ENCODE measurements around the gene APELA.
"Not testable (repeated sequence)": the region's sequence is repeated elsewhere in the genome, so short reads cannot be mapped to it uniquely, and the experiment has no call there.

The APELA gene

GRCh38 chr4:164927101-164927500 is 50.1 kb downstream of the APELA start:
- DNase-seq: not testable (repeated sequence)

- no peak for DNase-seq
These were observed 53.7 kb downstream of the APELA start for GRCh38 chr4:164930647-164931046.

- no peak for DNase-seq
These were observed 54.8 kb downstream of the APELA start for GRCh38 chr4:164931551-164932324.

GRCh38 chr4:164933244-164933643 is 56.3 kb downstream of the APELA start:
- no peak for DNase-seq

GRCh38 chr4:164935363-164935762 is 58.4 kb downstream of the APELA start:
- no peak for DNase-seq

- not testable (repeated sequence) for DNase-seq
These were observed 59.1 kb downstream of the APELA start for GRCh38 chr4:164935865-164936606.

- no peak for DNase-seq
These were observed 60.7 kb downstream of the APELA start for GRCh38 chr4:164937576-164938270.

GRCh38 chr4:164943192-164943591 is 66.2 kb downstream of the APELA start:
- no peak for DNase-seq

GRCh38 chr4:164945146-164945545 is 68.2 kb downstream of the APELA start:
- DNase-seq: no peak

GRCh38 chr4:164946810-164947209 is 69.8 kb downstream of the APELA start:
- no peak for DNase-seq
